ENCODE results near the gene PFDN1. TPM values are rescaled to one million over a fixed set of nuclear protein-coding genes. Genes with fewer than 3 reads are reported as not detected.
A peak's percentile ranks its signal among the peaks of the same experiment; 100 is the strongest.

Gene PFDN1
- total and polyA plus RNA-seq, 9 of the 15 experiments (the other 6 are each of a cell fraction or from before 2014, with no cell fraction given) = 45.5 to 215 (median 78.0) TPM

DNA sequence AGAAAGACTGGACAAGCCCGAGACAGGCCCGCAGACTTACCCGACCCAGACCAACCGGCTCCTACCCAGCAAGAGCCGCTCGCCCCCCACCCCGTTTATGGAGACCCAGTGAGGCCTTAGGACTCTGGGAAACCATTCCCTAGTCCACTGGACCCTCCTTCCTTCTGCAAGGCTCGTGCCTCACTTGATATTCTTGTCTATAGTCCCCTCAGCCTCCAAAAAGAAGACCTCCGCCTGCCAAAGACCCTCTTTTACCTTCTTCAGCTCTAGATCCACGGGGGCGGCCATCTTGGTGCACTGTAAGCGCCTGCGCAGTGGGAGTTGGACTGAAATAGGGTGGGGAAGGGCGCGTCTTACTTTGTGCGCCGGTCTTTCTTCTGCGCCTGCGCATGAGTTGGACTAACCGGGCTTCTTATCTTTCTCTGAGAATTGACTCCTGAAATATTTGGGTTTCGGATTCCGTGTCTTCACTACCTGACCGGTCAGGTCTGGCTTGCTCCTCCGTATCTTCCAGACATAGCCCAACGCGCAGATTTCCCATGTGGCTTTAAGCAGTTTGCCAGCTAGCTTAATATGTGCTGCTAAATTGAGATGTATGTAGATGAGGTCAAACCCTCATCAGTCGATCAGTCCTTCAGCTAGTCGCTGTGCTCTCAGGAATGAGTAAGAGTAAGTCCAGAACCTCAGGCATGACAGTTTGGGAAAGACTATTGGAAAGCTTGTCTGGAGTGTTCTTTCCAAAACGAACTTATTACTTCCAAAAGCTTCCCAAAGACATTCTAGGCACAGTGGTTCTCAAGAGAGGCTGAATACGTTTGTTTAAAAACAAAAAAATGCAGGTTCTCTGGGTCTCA, at the start of gene PFDN1 (continued):
- TF ChIP-seq, protein P1, sequence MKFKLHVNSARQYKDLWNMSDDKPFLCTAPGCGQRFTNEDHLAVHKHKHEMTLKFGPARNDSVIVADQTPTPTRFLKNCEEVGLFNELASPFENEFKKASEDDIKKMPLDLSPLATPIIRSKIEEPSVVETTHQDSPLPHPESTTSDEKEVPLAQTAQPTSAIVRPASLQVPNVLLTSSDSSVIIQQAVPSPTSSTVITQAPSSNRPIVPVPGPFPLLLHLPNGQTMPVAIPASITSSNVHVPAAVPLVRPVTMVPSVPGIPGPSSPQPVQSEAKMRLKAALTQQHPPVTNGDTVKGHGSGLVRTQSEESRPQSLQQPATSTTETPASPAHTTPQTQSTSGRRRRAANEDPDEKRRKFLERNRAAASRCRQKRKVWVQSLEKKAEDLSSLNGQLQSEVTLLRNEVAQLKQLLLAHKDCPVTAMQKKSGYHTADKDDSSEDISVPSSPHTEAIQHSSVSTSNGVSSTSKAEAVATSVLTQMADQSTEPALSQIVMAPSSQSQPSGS (CRISPR knock-in tag; IDR thresholded peaks at IDR 0.05) = no peak
- TF ChIP-seq HNRNPUL1 (IDR thresholded peaks at IDR 0.05; ENCODE audit: low read length) = no peak
- no peak for TF ChIP-seq ESRRB (CRISPR knock-in tag; IDR thresholded peaks at IDR 0.05; ENCODE audit: borderline replicate concordance)
- TF ChIP-seq, protein P2, sequence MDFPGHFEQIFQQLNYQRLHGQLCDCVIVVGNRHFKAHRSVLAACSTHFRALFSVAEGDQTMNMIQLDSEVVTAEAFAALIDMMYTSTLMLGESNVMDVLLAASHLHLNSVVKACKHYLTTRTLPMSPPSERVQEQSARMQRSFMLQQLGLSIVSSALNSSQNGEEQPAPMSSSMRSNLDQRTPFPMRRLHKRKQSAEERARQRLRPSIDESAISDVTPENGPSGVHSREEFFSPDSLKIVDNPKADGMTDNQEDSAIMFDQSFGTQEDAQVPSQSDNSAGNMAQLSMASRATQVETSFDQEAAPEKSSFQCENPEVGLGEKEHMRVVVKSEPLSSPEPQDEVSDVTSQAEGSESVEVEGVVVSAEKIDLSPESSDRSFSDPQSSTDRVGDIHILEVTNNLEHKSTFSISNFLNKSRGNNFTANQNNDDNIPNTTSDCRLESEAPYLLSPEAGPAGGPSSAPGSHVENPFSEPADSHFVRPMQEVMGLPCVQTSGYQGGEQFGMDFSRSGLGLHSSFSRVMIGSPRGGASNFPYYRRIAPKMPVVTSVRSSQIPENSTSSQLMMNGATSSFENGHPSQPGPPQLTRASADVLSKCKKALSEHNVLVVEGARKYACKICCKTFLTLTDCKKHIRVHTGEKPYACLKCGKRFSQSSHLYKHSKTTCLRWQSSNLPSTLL (IDR thresholded peaks at IDR 0.05) = no peak
- no peak for TF ChIP-seq KLF10 (CRISPR knock-in tag; IDR thresholded peaks at IDR 0.05)
- no peak for TF ChIP-seq ZNF75A (CRISPR knock-in tag; IDR thresholded peaks at IDR 0.05)
- TF ChIP-seq CREB1 (IDR thresholded peaks at IDR 0.05) = peak; percentile 90
- TF ChIP-seq CREB1 (CRISPR knock-in tag; IDR thresholded peaks at IDR 0.05) = peak; percentile 78; the same call in 1 of the 2 replicates
- TF ChIP-seq STAT5B (CRISPR knock-in tag; IDR thresholded peaks at IDR 0.05) = no peak
- no peak for TF ChIP-seq ELF4 (CRISPR knock-in tag; IDR thresholded peaks at IDR 0.05)
- TF ChIP-seq ZC3H11A (IDR thresholded peaks at IDR 0.05; ENCODE audit: low read depth, low read length) = no peak
- TF ChIP-seq, protein P3, sequence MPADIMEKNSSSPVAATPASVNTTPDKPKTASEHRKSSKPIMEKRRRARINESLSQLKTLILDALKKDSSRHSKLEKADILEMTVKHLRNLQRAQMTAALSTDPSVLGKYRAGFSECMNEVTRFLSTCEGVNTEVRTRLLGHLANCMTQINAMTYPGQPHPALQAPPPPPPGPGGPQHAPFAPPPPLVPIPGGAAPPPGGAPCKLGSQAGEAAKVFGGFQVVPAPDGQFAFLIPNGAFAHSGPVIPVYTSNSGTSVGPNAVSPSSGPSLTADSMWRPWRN (IDR thresholded peaks at IDR 0.05; ENCODE audit: low read depth) = no peak
- no peak for TF ChIP-seq FOXK1 (CRISPR knock-in tag; IDR thresholded peaks at IDR 0.05; ENCODE audit: borderline replicate concordance)
- TF ChIP-seq, protein P4, sequence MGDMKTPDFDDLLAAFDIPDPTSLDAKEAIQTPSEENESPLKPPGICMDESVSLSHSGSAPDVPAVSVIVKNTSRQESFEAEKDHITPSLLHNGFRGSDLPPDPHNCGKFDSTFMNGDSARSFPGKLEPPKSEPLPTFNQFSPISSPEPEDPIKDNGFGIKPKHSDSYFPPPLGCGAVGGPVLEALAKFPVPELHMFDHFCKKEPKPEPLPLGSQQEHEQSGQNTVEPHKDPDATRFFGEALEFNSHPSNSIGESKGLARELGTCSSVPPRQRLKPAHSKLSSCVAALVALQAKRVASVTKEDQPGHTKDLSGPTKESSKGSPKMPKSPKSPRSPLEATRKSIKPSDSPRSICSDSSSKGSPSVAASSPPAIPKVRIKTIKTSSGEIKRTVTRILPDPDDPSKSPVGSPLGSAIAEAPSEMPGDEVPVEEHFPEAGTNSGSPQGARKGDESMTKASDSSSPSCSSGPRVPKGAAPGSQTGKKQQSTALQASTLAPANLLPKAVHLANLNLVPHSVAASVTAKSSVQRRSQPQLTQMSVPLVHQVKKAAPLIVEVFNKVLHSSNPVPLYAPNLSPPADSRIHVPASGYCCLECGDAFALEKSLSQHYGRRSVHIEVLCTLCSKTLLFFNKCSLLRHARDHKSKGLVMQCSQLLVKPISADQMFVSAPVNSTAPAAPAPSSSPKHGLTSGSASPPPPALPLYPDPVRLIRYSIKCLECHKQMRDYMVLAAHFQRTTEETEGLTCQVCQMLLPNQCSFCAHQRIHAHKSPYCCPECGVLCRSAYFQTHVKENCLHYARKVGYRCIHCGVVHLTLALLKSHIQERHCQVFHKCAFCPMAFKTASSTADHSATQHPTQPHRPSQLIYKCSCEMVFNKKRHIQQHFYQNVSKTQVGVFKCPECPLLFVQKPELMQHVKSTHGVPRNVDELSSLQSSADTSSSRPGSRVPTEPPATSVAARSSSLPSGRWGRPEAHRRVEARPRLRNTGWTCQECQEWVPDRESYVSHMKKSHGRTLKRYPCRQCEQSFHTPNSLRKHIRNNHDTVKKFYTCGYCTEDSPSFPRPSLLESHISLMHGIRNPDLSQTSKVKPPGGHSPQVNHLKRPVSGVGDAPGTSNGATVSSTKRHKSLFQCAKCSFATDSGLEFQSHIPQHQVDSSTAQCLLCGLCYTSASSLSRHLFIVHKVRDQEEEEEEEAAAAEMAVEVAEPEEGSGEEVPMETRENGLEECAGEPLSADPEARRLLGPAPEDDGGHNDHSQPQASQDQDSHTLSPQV (IDR thresholded peaks at IDR 0.05) = no peak
- TF ChIP-seq FOSL1 (tag; conservative IDR thresholded peaks at IDR 0.05) = peak; percentile 49; the same call in 1 of the 2 replicates
- TF ChIP-seq, protein P5, sequence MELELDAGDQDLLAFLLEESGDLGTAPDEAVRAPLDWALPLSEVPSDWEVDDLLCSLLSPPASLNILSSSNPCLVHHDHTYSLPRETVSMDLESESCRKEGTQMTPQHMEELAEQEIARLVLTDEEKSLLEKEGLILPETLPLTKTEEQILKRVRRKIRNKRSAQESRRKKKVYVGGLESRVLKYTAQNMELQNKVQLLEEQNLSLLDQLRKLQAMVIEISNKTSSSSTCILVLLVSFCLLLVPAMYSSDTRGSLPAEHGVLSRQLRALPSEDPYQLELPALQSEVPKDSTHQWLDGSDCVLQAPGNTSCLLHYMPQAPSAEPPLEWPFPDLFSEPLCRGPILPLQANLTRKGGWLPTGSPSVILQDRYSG (tag; conservative IDR thresholded peaks at IDR 0.05; ENCODE audit: low read depth) = no peak
- TF ChIP-seq RBM39 (optimal IDR thresholded peaks at IDR 0.05; ENCODE audit: low read depth, low read length) = no peak
- TF ChIP-seq SMAD4 (CRISPR knock-in tag; conservative IDR thresholded peaks at IDR 0.05) = peak; percentile 53; the same call in 1 of the 2 replicates

All from K562 (cell line).